GM18520 (cell line): ENCODE measurements around the gene CEP128.

Experiments used
- ATAC-seq: cut with Tn5 transposase; IDR thresholded peaks from one replicate; pipeline ENCODE4 v1.9.1; 2021; ENCODE audit not compliant: unreplicated experiment

Gene CEP128

DNA sequence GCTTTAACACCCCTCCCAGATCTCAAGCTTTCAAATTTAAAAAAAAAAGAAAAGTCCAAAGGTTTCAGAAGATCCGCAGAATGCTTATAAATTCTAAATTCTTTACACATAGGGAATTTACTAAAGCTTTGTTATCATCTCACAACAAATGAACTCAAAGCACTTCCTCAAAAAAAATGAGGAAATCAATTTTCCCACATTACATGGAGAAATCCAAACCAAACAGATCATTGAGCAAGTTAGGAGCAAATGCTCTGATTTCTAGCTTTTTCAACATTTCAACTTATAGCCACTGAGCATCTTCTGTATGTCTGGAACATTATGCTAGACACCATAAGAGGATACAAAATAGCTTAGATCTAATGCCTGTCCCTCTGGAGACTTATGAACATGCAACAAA is 161.0 kb downstream of the CEP128 start:
- ATAC-seq = no peak

DNA sequence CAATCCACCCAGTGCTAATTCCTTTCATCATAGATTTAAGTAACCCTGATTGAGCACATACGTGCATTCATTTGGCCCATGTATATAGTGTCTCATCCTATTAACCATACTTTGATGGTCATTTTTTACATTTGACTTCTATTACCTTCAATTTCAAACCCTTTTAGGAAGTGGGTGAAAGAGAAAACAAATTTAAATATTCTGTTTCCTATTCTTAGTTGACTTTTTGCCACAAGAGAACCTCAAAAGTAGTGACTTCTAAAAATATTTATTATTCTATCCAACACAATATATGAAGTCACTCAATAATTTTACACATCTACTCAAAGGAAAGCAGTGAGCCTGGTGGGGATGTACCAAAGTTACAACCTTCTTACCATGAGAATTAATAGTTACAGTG is 164.9 kb downstream of the CEP128 start:
- ATAC-seq = no peak

DNA sequence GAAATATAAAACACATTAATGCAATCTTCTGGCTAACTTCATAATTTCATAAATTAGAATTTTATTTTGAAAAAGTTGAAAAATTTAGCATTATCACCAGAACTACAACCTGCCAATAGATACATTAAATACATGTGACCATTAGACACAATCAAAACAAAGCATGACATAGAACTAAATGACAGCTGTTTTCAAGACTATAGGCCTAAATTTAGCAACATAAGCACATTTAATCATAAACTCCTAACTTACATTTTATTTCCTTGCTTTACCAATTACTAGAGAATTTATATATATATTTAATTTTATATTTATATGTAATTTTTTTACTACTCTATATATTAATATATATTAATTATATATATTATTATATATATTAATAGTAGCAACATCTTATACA is 165.4 kb downstream of the CEP128 start:
- ATAC-seq = no peak

DNA sequence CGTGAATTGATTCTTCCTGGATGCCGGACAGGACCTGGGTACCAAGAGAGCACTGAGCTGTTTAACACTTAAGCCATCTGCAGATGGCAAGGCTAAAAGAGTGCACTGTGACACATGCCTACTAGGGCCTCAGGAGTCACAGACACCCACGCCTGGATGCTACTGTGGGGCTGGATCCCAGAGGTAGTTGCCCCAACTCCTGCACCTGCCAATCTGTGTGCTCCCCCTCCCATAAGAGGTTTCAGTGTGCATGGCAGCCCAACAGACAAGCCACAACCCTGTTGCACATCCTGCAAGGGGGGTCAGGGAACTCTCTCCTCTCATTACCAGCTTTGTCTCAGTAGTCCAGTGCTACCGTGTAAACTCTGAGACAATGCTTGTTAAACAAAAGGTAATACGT is 169.0 kb downstream of the CEP128 start:
- ATAC-seq = no peak

DNA sequence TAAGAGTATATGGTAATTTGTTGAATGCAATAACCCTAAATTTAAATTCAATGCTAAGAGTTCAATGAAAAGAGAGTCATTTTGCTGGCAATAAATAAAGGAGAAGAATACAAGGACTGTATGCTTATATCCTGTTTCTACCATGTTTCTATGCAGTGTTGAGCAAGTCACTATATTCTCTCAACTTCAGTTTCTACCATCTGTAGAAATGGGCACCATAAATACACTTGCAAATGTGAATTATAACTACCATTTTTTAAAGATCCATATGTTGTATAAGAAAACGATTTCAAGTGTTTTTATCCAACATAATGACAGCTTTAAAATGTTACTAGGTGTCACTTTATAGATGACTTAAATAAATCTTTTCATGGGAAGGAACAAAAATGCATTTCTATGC is 170.3 kb downstream of the CEP128 start:
- ATAC-seq = no peak

DNA sequence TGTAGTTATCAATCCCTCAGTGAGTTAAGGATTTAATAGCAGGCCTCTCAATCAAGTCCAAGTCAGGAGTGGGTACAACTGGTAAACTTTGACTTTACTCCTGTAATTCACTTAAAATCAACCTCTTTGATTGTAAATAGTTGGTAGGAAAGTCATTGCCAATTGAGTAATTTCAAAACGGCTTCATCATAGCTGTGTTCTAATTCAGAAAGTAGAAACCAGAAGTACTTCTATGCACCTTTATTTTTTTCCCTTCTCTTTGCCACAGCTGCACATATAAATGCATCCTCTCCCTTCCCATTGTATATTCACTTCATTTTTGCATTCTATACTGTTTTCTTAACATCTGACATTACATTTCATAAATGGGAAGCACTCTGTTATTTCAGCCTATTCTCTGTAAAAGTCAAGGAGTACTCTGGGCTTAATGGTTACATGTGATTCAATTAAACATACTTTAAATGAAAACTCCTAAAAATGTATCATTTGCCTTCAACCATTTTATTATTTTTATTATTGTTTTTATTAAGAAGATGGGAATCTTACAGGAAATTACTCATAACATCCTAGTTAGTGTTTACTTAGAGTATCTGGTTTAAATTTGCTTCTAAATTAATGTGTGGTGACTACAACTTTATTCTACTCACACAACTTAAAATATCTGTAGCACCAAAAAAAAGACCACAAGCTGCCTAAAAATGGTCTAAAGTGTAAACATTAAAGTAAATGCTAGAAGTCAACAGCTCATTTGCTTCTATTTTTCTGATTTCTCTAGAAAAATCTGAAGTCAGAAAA is 171.2 kb downstream of the CEP128 start:
- no peak for ATAC-seq

DNA sequence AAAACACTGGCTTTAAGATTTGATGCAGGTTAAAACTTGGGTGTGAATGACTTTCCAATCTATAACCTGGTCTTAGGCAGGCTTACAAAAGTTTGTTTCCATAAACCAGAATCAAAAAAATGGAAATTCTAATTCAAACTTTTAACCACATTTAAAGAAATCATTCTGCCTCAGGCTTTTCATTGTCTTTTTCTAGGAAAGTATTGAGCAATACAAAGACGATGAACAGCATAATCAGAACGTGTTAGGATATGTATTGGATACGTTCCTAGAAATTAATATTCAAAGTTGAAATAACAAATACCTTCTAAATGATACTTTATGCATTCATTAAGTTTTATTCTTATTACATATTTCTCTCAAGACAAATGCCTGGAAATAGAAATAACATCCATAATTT is 172.9 kb downstream of the CEP128 start:
- ATAC-seq = no peak

DNA sequence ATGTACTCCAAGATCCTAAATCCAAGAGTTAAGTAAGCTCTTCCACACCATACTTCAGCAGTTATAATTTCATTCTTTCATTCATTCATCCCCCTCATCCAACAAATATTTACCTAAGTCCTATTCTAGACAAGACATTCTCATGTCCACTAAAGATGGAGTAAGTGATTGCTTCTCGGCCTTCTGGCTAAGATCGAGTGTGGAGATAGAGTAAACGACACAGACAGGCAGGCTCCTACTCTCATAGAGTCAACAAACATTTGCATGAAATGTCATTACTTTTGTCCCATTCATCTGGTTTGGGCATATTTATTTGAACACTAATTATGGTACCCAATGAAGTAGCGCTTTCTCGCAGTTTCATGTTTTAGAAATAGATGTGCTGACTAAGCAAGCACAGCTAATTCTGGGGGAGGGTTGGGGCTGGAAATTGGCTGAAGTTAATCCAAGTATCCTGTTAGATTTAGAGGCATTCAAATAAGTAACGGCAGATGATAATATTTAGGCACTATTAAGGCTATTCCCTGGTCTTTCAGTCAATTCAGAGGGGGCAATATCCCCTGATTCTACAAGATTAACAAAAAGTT is 176.5 kb downstream of the CEP128 start:
- no peak for ATAC-seq

DNA sequence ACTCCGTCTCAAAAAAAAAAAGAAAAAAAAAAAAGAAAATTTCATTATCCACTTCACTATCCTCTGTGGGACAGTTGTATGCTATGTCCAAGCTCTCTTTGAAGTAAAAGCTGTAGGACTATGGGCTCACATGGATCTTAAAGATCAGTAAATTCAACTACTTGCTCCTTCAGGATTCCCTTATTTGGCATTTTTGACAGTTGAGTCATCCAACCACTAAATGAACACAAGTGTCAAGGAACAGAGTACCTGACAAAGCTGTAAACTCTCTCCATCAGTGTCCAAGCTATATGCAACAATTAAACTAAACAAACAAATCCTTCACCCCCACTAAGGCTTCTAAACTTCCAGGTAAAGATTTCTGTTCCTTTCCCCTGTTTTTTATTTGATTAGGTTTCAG is 177.0 kb downstream of the CEP128 start:
- no peak for ATAC-seq

DNA sequence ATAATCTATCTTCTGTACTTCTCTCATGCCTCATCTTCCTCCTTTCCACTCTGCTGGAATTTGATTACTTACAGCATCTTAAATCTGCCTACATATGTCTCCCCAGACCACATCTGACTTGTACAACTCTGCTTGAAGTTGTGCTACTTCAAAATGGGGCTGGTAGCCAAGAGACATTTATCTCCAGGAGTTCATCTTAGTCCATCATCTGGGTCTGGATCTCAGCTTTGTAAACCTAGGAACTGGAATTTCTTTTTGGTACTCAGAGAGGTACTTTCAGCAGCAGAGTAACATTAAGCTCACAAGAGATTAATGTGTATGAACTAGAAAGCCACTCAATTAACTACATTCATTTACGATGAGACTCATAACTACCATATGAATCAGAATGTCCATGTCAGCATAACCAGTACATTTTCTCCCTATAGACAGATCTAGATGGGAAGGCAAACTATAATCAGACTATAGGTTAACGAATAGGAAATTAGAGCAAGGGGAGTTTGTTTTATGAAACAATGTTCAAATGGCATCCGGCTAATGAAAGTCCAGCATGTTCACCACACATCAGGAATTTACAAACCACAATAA is 178.8 kb downstream of the CEP128 start:
- ATAC-seq = no peak

DNA sequence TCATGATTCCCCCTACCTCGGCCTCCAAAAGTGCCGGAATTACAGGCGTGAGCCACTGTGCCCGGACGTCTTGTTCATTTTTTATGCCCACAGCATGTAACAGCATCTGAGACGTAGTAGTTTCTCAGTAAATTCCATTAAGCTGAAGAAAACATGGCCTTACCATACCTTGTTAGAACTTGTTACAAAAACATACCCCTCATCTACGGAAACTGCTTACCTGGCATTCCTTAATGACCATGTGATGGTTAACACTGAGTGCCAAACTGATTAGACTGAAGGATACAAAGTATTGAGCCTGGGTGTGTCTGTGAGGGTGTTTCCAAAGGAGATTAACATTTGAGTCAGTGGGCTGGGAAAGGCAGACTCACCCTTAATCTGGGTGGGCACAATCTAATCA is 186.8 kb downstream of the CEP128 start:
- ATAC-seq = no peak

DNA sequence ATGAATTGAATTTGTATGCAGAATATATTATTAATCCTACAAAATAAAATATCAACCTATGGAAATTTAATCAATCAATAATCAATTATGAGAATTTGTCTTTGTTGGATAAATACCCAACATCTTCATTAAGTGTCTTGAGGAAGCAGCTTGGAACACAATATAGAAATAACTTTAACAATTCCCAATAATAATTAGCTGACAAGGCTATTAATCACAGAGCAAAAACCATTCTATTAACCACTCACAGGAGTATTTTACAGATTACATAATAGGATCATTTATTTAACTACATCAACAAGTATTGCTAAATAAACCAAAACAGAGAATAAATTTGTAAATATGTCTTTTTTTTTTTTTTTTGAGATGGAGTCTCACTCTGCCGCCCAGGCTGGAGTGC is 190.3 kb downstream of the CEP128 start:
- ATAC-seq = no peak

DNA sequence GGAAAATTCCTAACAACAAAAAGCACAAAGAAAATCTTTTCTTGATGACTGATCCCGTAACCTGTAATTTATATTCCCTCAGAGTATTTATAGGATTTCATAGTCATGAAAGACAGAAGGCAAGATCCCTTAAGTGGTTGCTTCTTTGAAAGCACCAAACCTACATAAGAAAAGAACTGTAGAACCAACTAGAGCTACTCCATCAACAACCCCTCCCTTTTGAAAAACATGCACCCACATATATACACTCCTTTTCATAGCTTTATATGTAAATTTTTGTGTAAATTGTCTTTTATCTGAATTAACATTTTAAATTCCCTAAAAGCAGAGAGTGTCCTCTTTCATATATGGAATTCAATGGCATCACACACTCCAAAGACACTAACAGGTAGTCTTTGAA is 215.3 kb downstream of the CEP128 start:
- no peak for ATAC-seq

DNA sequence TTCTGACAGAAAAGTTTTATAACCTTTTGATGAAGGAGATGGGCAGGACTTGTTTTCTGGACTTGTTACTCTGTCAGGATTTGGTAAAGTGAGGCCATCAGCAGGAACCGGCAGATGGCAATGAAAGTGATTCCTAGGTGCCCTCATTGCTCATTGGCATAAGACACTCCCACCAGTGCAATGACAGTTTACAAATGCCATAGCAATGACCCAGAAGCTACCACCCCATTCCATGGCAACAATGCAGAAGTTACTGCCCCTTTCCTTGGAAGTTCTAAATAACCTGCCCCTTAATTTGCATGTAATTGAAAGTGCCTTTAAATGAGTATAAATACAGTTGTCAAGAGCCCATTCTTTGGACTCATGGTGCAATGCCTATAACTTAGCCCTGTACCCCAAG is 222.6 kb downstream of the CEP128 start:
- ATAC-seq = no peak

DNA sequence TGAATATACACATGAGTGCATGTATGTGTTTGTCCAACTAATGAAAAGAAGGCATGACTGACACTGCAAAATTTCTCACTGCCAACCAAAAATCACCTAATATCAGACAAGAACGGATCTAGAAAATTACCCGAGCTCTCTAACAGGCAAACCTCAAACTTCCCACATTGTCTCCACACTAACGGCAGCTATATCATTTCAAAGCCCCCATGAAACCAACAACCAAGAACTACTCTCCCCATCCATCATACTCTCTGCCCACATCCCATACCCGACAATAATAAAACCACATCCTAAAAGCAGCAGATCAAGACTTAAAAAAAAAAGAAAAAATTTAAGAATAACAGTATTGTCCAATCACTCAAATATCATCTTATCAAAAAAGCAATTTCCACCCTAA is 227.1 kb downstream of the CEP128 start:
- ATAC-seq = no peak

DNA sequence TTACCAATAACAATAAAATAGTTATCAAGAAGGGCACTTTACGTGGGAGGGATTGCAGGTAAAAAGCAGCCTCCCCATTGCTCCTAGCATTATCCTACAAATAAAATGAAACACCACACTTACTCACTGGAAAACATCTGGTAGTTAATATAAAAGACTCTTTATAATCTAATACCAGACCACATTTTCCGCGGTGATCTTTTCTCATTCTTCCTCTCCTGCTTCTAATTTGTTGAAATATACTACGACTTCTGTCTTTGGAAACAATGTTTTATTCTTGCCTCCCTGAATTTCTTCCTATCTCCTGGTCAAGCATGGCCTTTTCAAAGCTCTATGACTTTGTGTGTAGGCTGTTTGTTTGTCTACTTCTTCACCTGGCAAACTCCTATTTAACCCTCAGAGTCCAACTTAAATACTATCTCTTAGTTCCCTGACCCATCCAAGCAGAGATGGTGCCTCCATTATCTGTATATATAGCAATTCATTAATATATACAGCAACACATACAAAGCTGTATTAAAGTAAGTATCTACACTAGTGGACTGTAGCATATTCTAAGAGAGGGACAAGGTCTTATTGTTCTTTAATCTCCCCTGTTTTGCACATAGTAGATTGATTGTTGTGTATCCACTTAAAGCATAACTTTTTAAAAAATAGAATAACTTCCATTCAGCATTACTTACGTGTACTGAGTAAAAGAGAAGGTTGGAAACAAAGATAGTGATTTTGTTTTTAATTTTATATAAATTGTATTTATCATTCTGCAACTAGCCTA is 228.3 kb downstream of the CEP128 start:
- ATAC-seq = no peak

DNA sequence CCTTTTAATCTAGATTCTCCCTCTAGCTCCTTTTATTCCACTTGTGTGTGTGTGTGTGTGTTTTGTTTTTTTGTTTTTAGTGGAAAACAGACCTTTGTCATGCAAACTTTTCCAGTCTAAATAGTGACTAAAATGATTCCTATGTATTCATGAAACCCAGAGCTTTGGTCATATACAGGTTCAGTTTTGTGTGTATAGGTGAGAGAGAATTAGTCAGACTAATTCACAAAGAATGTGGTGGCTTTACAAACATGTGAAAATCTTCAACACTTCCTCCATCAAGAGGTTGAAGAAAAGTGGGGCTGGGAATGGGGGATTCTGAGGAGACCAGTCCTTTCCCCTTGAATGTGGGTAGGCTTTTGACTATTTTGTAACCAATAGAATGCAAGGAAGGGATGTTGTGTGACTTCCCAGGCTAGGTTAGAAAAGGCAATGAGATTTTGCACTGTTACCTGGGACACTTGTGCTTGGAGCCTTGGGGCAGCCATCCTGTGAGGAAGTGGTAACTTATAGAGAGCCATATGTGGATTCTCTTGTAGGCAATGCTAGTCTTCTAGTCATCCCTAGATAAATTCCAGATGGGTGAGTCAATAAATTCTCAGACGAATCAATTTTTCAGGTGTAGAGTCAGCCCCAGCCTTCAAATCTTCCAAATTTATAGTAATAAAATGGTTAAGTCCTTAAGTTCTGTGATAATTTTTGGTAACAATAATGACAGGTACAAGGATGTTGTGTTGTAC is 236.1 kb downstream of the CEP128 start:
- ATAC-seq = no peak

DNA sequence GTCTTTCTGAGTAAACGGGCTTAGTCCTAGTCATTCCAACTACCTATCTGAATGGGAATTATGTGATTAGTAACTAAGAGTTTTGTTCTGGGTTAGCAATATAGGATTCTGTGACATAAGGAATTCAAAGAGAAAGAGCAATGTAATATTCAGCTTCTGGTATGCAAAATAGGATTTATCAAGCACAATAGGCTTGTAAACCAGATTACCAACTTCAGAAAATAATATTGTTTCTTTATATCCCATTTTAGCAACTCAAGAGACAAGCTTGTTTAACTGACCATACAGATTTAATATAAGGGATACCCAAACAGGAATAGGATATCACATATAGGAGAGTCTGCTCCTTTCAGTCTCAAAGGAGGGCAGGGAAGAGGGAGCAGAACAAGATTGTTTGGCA is 240.9 kb downstream of the CEP128 start:
- ATAC-seq = no peak

DNA sequence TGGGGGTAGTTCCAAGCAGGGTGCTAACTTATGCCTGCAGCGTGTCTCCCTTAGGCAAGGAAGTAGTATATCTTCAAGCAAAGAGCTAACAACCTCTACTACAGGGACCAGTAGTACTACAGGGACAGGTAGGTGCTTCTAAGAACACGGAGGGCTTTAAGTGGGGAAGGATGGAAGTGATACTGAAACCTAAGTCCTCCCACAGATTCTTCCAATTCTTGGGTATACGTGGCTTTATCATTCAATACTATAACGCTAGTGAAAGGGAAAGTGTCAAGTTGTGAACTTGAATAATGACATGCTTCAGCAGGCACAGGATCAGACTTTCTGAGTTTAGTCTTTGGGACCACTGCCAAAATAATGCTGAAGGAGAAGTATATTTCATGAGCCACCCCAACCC is 241.7 kb downstream of the CEP128 start:
- no peak for ATAC-seq

DNA sequence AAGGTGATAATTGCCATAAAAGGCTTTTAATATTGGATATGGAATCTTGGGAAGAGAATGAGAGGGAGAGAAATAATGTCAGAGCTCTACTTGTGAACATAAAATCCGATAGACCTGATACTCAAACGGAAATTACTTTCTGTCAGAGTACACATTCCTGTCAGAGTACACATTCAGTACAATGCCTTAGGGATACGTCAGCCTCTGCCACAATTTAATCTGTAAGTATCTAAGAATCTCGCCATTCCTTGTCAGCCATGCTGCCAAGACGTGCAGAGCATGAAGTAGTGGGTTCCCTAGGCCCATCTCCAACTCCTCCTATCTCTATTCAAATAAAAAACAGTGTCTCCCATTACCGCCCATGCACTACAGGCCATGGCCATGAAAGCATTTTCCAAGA is 242.6 kb downstream of the CEP128 start:
- no peak for ATAC-seq

DNA sequence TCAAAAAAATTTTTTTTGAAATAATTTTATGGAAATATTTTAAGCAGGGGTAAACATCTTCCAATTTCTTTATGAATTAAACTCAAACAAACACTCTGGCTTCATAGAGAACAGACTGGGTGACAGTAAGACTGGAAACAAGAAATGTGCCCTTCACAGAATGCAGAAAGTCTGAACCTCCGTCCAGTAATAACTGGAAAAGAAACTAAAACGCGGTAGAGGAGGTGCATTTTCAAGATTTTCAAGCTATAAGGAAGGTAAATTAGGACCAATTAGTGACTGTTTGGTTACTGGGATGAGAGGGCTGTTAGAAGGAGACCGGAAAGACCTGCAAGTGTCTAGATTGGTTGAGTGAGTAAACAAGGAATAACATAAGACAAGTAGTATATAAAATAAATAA is 245.7 kb downstream of the CEP128 start:
- ATAC-seq = peak; percentile 76
